ENCODE results near the gene VPS4A.

VPS4A gene

GRCh38 chr16:69310653-69311532 lies at the start of gene VPS4A:
TSS of gene VPS4A (plus strand) at chr16:69311350. CDS start at chr16:69311512, 162 bp downstream.
- H3K27ac ChIP-seq (ENCODE audit: low read depth in 2 of 2, low read length in 2 of 2), result peak within 1 kb of the TSS; percentile 82 to 86
- peaks cover 7 to 18% of the 10 kb centered on the region in 2 donors for H3K36me3 ChIP-seq (ENCODE audit: control insufficient read depth in 2 of 2, insufficient read depth in 2 of 2, low read length in 2 of 2)
- no peaks in the 10 kb centered on the region for H3K27me3 ChIP-seq (ENCODE audit: control insufficient read depth in 2 of 2, insufficient read depth in 2 of 2, low read length in 2 of 2)
- H3K9ac ChIP-seq (ENCODE audit: low read depth in 1 of 2, low read length in 2 of 2), result peak within 1 kb of the TSS; percentile 84 to 88
- peak within 1 kb of the TSS; percentile 80 to 93 for H3K4me3 ChIP-seq (ENCODE audit: low read length in 2 of 2)
- peaks cover 4 to 10% of the 10 kb centered on the region in 2 donors for H3K4me1 ChIP-seq (ENCODE audit: control insufficient read depth in 2 of 2, insufficient read depth in 2 of 2, low read length in 2 of 2)
- no peaks in the 10 kb centered on the region for H3K9me3 ChIP-seq (ENCODE audit: control insufficient read depth in 2 of 2, low read length in 2 of 2)

- Histone ChIP-seq H3K9me3 (ENCODE audit: control insufficient read depth in 2 of 2, low read length in 2 of 2) (no peaks in the 10 kb centered on the region), H3K27ac (ENCODE audit: low read depth in 2 of 2, low read length in 2 of 2) (no peak overlapping the region), H3K9ac (ENCODE audit: low read depth in 1 of 2, low read length in 2 of 2) (no peak overlapping the region), H3K4me3 (ENCODE audit: low read length in 2 of 2) (no peak overlapping the region), H3K27me3 (ENCODE audit: control insufficient read depth in 2 of 2, insufficient read depth in 2 of 2, low read length in 2 of 2) (no peaks in the 10 kb centered on the region), H3K36me3 (ENCODE audit: control insufficient read depth in 2 of 2, insufficient read depth in 2 of 2, low read length in 2 of 2) (peaks cover 5 to 7% of the 10 kb centered on the region in 2 donors), H3K4me1 (ENCODE audit: control insufficient read depth in 2 of 2, insufficient read depth in 2 of 2, low read length in 2 of 2) (no peaks in the 10 kb centered on the region)
Observed at GRCh38 chr16:69266334-69267063, 44.7 kb upstream of the VPS4A start.

- Histone ChIP-seq H3K9ac (ENCODE audit: low read depth in 1 of 2, low read length in 2 of 2) (no peak overlapping the region), H3K4me3 (ENCODE audit: low read length in 2 of 2) (no peak overlapping the region), H3K9me3 (ENCODE audit: control insufficient read depth in 2 of 2, low read length in 2 of 2) (no peaks in the 10 kb centered on the region)
Observed at GRCh38 chr16:69267633-69268032, 43.5 kb upstream of the VPS4A start.

GRCh38 chr16:69270395-69270794 lies 40.8 kb upstream of the VPS4A start:
- Histone ChIP-seq H3K27me3 (ENCODE audit: control insufficient read depth in 2 of 2, insufficient read depth in 2 of 2, low read length in 2 of 2) (no peaks in the 10 kb centered on the region), H3K4me3 (ENCODE audit: low read length in 2 of 2) (no peak overlapping the region), H3K36me3 (ENCODE audit: control insufficient read depth in 2 of 2, insufficient read depth in 2 of 2, low read length in 2 of 2) (peaks cover 5% of the 10 kb centered on the region in 2 donors), H3K27ac (ENCODE audit: low read depth in 2 of 2, low read length in 2 of 2) (no peak overlapping the region), H3K9ac (ENCODE audit: low read depth in 1 of 2, low read length in 2 of 2) (no peak overlapping the region), H3K4me1 (ENCODE audit: control insufficient read depth in 2 of 2, insufficient read depth in 2 of 2, low read length in 2 of 2) (no peaks in the 10 kb centered on the region), H3K9me3 (ENCODE audit: control insufficient read depth in 2 of 2, low read length in 2 of 2) (no peaks in the 10 kb centered on the region)

More at GRCh38 chr16:69267633-69268032, 43.5 kb upstream of the VPS4A start:
- Histone ChIP-seq H3K36me3 (ENCODE audit: control insufficient read depth in 2 of 2, insufficient read depth in 2 of 2, low read length in 2 of 2) (peaks cover 5 to 7% of the 10 kb centered on the region in 2 donors), H3K27me3 (ENCODE audit: control insufficient read depth in 2 of 2, insufficient read depth in 2 of 2, low read length in 2 of 2) (no peaks in the 10 kb centered on the region), H3K4me1 (ENCODE audit: control insufficient read depth in 2 of 2, insufficient read depth in 2 of 2, low read length in 2 of 2) (no peaks in the 10 kb centered on the region), H3K27ac (ENCODE audit: low read depth in 2 of 2, low read length in 2 of 2) (no peak overlapping the region)

GRCh38 chr16:69270831-69271230 lies 40.3 kb upstream of the VPS4A start:
- H3K4me3 ChIP-seq (ENCODE audit: low read length in 2 of 2), result no peak overlapping the region
- H3K4me1 ChIP-seq (ENCODE audit: control insufficient read depth in 2 of 2, insufficient read depth in 2 of 2, low read length in 2 of 2), result no peaks in the 10 kb centered on the region
- no peaks in the 10 kb centered on the region for H3K27me3 ChIP-seq (ENCODE audit: control insufficient read depth in 2 of 2, insufficient read depth in 2 of 2, low read length in 2 of 2)
- H3K9ac ChIP-seq (ENCODE audit: low read depth in 1 of 2, low read length in 2 of 2), result no peak overlapping the region
- no peaks in the 10 kb centered on the region for H3K9me3 ChIP-seq (ENCODE audit: control insufficient read depth in 2 of 2, low read length in 2 of 2)
- H3K36me3 ChIP-seq (ENCODE audit: control insufficient read depth in 2 of 2, insufficient read depth in 2 of 2, low read length in 2 of 2), result peaks cover 5% of the 10 kb centered on the region in 2 donors
- H3K27ac ChIP-seq (ENCODE audit: low read depth in 2 of 2, low read length in 2 of 2), result no peak overlapping the region

- no peaks in the 10 kb centered on the region for H3K4me1 ChIP-seq (ENCODE audit: control insufficient read depth in 2 of 2, insufficient read depth in 2 of 2, low read length in 2 of 2)
- H3K4me3 ChIP-seq (ENCODE audit: low read length in 2 of 2), result no peak overlapping the region
- no peaks in the 10 kb centered on the region for H3K27me3 ChIP-seq (ENCODE audit: control insufficient read depth in 2 of 2, insufficient read depth in 2 of 2, low read length in 2 of 2)
- H3K9me3 ChIP-seq (ENCODE audit: control insufficient read depth in 2 of 2, low read length in 2 of 2), result no peaks in the 10 kb centered on the region
- H3K36me3 ChIP-seq (ENCODE audit: control insufficient read depth in 2 of 2, insufficient read depth in 2 of 2, low read length in 2 of 2), result peaks cover 5% of the 10 kb centered on the region in 2 donors
- H3K9ac ChIP-seq (ENCODE audit: low read depth in 1 of 2, low read length in 2 of 2), result no peak overlapping the region
- H3K27ac ChIP-seq (ENCODE audit: low read depth in 2 of 2, low read length in 2 of 2), result no peak overlapping the region
Observed at GRCh38 chr16:69273009-69273408, 38.1 kb upstream of the VPS4A start.

- H3K4me1 ChIP-seq (ENCODE audit: control insufficient read depth in 2 of 2, insufficient read depth in 2 of 2, low read length in 2 of 2), result no peaks in the 10 kb centered on the region
- H3K9ac ChIP-seq (ENCODE audit: low read depth in 1 of 2, low read length in 2 of 2), result no peak overlapping the region
- H3K27ac ChIP-seq (ENCODE audit: low read depth in 2 of 2, low read length in 2 of 2), result no peak overlapping the region
- no peaks in the 10 kb centered on the region for H3K9me3 ChIP-seq (ENCODE audit: control insufficient read depth in 2 of 2, low read length in 2 of 2)
- H3K4me3 ChIP-seq (ENCODE audit: low read length in 2 of 2), result no peak overlapping the region
- no peaks in the 10 kb centered on the region for H3K27me3 ChIP-seq (ENCODE audit: control insufficient read depth in 2 of 2, insufficient read depth in 2 of 2, low read length in 2 of 2)
- H3K36me3 ChIP-seq (ENCODE audit: control insufficient read depth in 2 of 2, insufficient read depth in 2 of 2, low read length in 2 of 2), result peaks cover 4% of the 10 kb centered on the region in 2 donors
Observed at GRCh38 chr16:69274699-69275235, 36.4 kb upstream of the VPS4A start.

- Histone ChIP-seq H3K36me3 (ENCODE audit: control insufficient read depth in 2 of 2, insufficient read depth in 2 of 2, low read length in 2 of 2) (no peaks in the 10 kb centered on the region), H3K27ac (ENCODE audit: low read depth in 2 of 2, low read length in 2 of 2) (no peak overlapping the region), H3K4me1 (ENCODE audit: control insufficient read depth in 2 of 2, insufficient read depth in 2 of 2, low read length in 2 of 2) (no peaks in the 10 kb centered on the region), H3K9ac (ENCODE audit: low read depth in 1 of 2, low read length in 2 of 2) (no peak overlapping the region), H3K27me3 (ENCODE audit: control insufficient read depth in 2 of 2, insufficient read depth in 2 of 2, low read length in 2 of 2) (no peaks in the 10 kb centered on the region), H3K4me3 (ENCODE audit: low read length in 2 of 2) (no peak overlapping the region), H3K9me3 (ENCODE audit: control insufficient read depth in 2 of 2, low read length in 2 of 2) (no peaks in the 10 kb centered on the region)
Observed at GRCh38 chr16:69276148-69277115, 34.7 kb upstream of the VPS4A start.

GRCh38 chr16:69277413-69277812 lies 33.7 kb upstream of the VPS4A start:
- Histone ChIP-seq H3K27me3 (ENCODE audit: control insufficient read depth in 2 of 2, insufficient read depth in 2 of 2, low read length in 2 of 2) (no peaks in the 10 kb centered on the region), H3K9ac (ENCODE audit: low read depth in 1 of 2, low read length in 2 of 2) (no peak overlapping the region), H3K4me1 (ENCODE audit: control insufficient read depth in 2 of 2, insufficient read depth in 2 of 2, low read length in 2 of 2) (no peaks in the 10 kb centered on the region), H3K27ac (ENCODE audit: low read depth in 2 of 2, low read length in 2 of 2) (no peak overlapping the region), H3K36me3 (ENCODE audit: control insufficient read depth in 2 of 2, insufficient read depth in 2 of 2, low read length in 2 of 2) (no peaks in the 10 kb centered on the region), H3K9me3 (ENCODE audit: control insufficient read depth in 2 of 2, low read length in 2 of 2) (no peaks in the 10 kb centered on the region), H3K4me3 (ENCODE audit: low read length in 2 of 2) (no peak overlapping the region)

Measured in mucosa of rectum (tissue), 2 donors.